ENCODE results near the gene GALNT9. TPM values are rescaled to one million over a fixed set of nuclear protein-coding genes. Genes with fewer than 3 reads are reported as not detected.
A peak's percentile ranks its signal among the peaks of the same experiment; 100 is the strongest.

GALNT9 gene
- polyA plus RNA-seq, 3 donors: not detected

DNA sequence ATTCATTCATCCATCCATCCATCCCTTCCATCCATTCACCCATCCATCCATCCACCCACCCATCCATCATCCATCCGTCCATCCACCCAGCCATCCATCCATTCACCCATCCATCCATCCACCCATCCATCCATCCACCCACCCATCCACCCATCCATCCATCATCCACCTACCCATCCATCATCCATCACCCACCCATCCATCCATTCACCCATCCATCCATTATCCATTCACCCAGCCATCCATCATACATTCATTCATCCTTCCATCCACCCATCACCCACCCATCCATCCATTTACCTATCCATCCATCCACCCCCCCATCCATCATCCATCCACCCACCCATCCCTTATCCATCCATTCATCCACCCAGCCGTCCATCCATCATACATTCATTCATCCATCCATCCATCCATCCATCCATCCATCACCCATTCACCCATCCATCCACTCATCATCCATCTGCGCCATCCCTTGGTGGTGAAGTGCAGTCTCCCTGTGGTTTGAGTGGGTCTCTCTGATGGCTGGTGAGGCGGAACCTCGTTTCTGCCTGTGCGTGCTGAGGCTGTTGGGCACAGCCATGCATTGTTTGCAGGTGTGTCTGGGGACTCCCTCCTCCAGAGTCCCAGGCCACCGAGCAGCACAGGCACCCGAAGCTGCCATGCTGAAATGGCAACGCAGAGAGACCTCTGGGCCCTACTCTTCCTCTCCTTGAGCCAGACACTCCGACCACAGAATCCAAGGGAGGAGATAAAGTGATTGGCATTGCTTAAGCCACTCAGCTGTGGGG lies 162.4 kb downstream of the GALNT9 start:
- H3K36me3 ChIP-seq (replicated peaks in 1 of 2; ENCODE audit: control insufficient read depth in 1 of 2, insufficient read depth in 2 of 2, low read length in 2 of 2): no peaks in the 10 kb centered on the region
- H3K27me3 Mint-ChIP-seq (ENCODE audit: low read depth in 3 of 3): peaks cover 4 to 29% (median 11%) of the 10 kb centered on the region in 3 donors
- intact Hi-C loops (cut with micrococcal nuclease): no loop called here

DNA sequence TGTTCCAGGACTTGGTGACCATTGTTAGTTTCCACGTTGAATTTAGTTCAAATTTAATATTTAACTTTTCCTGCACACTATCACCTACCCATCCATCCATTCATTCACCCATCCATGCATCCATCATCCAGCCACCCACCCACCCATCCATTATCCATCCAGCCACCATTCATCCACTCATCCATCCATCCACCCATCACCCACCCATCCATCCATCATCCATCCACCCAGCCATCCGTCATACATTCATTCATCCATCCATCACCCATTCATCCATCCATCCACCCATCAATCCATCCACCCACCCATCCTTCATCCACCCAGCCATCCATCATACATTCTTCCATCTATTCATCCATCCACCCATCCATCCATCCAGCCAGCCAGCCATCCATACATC lies 163.3 kb downstream of the GALNT9 start:
- Histone ChIP-seq H3K9ac (ENCODE audit: insufficient read depth, low read length, poor library complexity, severe bottlenecking) (no peak overlapping the region), H3K4me1 (ENCODE audit: control insufficient read depth in 1 of 2, insufficient read depth in 2 of 2, low read length in 2 of 2) (peaks cover 19 to 21% of the 10 kb centered on the region in 2 donors), H3K4me2 (replicated peaks; ENCODE audit: extremely low read depth, low read length, poor library complexity, severe bottlenecking) (no peak overlapping the region), H2AFZ (ENCODE audit: insufficient read depth, low read depth, low read length, poor library complexity, severe bottlenecking) (no peak overlapping the region), H3K27me3 (ENCODE audit: control insufficient read depth in 2 of 2, insufficient read depth in 2 of 2, low read length in 2 of 2) (no peaks in the 10 kb centered on the region), H3K4me3 (replicated peaks in 1 of 3; ENCODE audit: low read depth in 2 of 3, low read length in 3 of 3) (no peak overlapping the region), H3K79me2 (ENCODE audit: insufficient read depth, low read length) (no peaks in the 10 kb centered on the region), H4K20me1 (ENCODE audit: insufficient read depth, low read length) (no peaks in the 10 kb centered on the region), H3K36me3 (replicated peaks in 1 of 2; ENCODE audit: control insufficient read depth in 1 of 2, insufficient read depth in 2 of 2, low read length in 2 of 2) (no peaks in the 10 kb centered on the region), H3K9me3 (replicated peaks in 1 of 2; ENCODE audit: control insufficient read depth in 1 of 2, insufficient read depth in 1 of 2, low read length in 2 of 2) (peaks cover 0 to 5% of the 10 kb centered on the region in 2 donors), H3K27ac (ENCODE audit: low read depth in 1 of 2, low read length in 2 of 2) (no peak overlapping the region)
- TF ChIP-seq, protein P1, sequence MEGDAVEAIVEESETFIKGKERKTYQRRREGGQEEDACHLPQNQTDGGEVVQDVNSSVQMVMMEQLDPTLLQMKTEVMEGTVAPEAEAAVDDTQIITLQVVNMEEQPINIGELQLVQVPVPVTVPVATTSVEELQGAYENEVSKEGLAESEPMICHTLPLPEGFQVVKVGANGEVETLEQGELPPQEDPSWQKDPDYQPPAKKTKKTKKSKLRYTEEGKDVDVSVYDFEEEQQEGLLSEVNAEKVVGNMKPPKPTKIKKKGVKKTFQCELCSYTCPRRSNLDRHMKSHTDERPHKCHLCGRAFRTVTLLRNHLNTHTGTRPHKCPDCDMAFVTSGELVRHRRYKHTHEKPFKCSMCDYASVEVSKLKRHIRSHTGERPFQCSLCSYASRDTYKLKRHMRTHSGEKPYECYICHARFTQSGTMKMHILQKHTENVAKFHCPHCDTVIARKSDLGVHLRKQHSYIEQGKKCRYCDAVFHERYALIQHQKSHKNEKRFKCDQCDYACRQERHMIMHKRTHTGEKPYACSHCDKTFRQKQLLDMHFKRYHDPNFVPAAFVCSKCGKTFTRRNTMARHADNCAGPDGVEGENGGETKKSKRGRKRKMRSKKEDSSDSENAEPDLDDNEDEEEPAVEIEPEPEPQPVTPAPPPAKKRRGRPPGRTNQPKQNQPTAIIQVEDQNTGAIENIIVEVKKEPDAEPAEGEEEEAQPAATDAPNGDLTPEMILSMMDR (IDR thresholded peaks at IDR 0.05): no peak
- peaks cover 20% of the 10 kb centered on the region for H3K4me1 Mint-ChIP-seq
- peaks cover 3 to 15% (median 10%) of the 10 kb centered on the region in 7 donors for H3K9me3 Mint-ChIP-seq
- peaks cover 8 to 23% (median 9%) of the 10 kb centered on the region in 3 donors for H3K27me3 Mint-ChIP-seq (ENCODE audit: low read depth in 3 of 3)
- intact Hi-C loops (cut with micrococcal nuclease): no loop called here
- no peak for DNase-seq
- 80% methylated on average over 2 of the region's 2 CpGs for WGBS (ENCODE audit: insufficient coverage)
- H3K36me3 Mint-ChIP-seq: no peaks in the 10 kb centered on the region
- no peak overlapping the region for H3K4me3 Mint-ChIP-seq
- H3K27ac Mint-ChIP-seq: no peak overlapping the region

More for the DNA sequence above, 162.4 kb downstream of the GALNT9 start:
- Mint-ChIP-seq H3K4me1 (peaks cover 17% of the 10 kb centered on the region), H3K27ac (no peak overlapping the region), H3K4me3 (peak overlapping the region in 1 of 2 donors; percentile 22), H3K36me3 (no peaks in the 10 kb centered on the region), H3K9me3 (peaks cover 0 to 12% (median 2%) of the 10 kb centered on the region in 7 donors)
- H2AFZ ChIP-seq (ENCODE audit: insufficient read depth, low read depth, low read length, poor library complexity, severe bottlenecking): no peak overlapping the region
- no peak overlapping the region for H3K9ac ChIP-seq (ENCODE audit: insufficient read depth, low read length, poor library complexity, severe bottlenecking)
- TF ChIP-seq, protein P1 (IDR thresholded peaks at IDR 0.05): no peak
- no peaks in the 10 kb centered on the region for H4K20me1 ChIP-seq (ENCODE audit: insufficient read depth, low read length)
- no peak overlapping the region for H3K27ac ChIP-seq (ENCODE audit: low read depth in 1 of 2, low read length in 2 of 2)
- no peak overlapping the region for H3K4me3 ChIP-seq (replicated peaks in 1 of 3; ENCODE audit: low read depth in 2 of 3, low read length in 3 of 3)
- no peak overlapping the region for H3K4me2 ChIP-seq (replicated peaks; ENCODE audit: extremely low read depth, low read length, poor library complexity, severe bottlenecking)
- peaks cover 0 to 4% of the 10 kb centered on the region in 2 donors for H3K27me3 ChIP-seq (ENCODE audit: control insufficient read depth in 2 of 2, insufficient read depth in 2 of 2, low read length in 2 of 2)
- no peaks in the 10 kb centered on the region for H3K9me3 ChIP-seq (replicated peaks in 1 of 2; ENCODE audit: control insufficient read depth in 1 of 2, insufficient read depth in 1 of 2, low read length in 2 of 2)
- 95% methylated on average over 7 of the region's 10 CpGs for WGBS (ENCODE audit: insufficient coverage)
- peaks cover 16 to 18% of the 10 kb centered on the region in 2 donors for H3K4me1 ChIP-seq (ENCODE audit: control insufficient read depth in 1 of 2, insufficient read depth in 2 of 2, low read length in 2 of 2)
- DNase-seq: no peak
- H3K79me2 ChIP-seq (ENCODE audit: insufficient read depth, low read length): no peaks in the 10 kb centered on the region
